Endothelial cell of umbilical vein (primary cell): ENCODE measurements around the gene SLC26A6.

ENCODE experiments used
- CTCF ChIP-seq, 2 donors: IDR thresholded peaks; 1 replicate in 1 of 2; 2 replicates in 1 of 2; pipeline ENCODE4 v1.5.1; 2011; ENCODE audit warnings: low read length in 2 of 2, mild to moderate bottlenecking in 2 of 2, moderate library complexity in 2 of 2, control low read depth in 1 of 2, inconsistent platforms in 1 of 2, low read depth in 1 of 2; ENCODE audit not compliant: insufficient read depth in 1 of 2; ENCODE audit errors: extremely low read depth in 1 of 2
- POLR2A ChIP-seq: IDR thresholded peaks from 2 replicates; pipeline ENCODE4 v1.6.1; 2012; ENCODE audit warnings: low read depth, mild to moderate bottlenecking, control low read depth, low read length

- TF ChIP-seq CTCF (IDR thresholded peaks at IDR 0.05; ENCODE audit: extremely low read depth in 1 of 2, insufficient read depth in 1 of 2, low read depth in 1 of 2, low read length in 2 of 2) (no peak), POLR2A (no peak)
Measured at GRCh38 chr3:48637305-48637704, 2.0 kb upstream of the SLC26A6 start.
